HEK293 (cell line): Measurements from ENCODE around the gene ATP13A2.

ENCODE experiments used
- CTCF ChIA-PET: fragments of 350-600 bp; formaldehyde crosslinking; extraction: SDS; loops from one replicate; lab custom pipeline; 2021; ENCODE audit warnings: antibody characterized with exemption; lab: Yijun Ruan, JAX
- POLR2A ChIA-PET: fragments of 300-600 bp; formaldehyde crosslinking; extraction: SDS; loops from one replicate; lab custom pipeline; 2020; ENCODE audit warnings: antibody characterized with exemption, inconsistent platforms; lab: Yijun Ruan, JAX
- H3K27ac ChIP-seq: fragments of 200-500 bp; sonication (Bioruptor generic); 2 replicates; pipeline ENCODE4 v1.5.1; 2014; ENCODE audit warnings: low read depth, low read length, control low read depth, inconsistent platforms; ENCODE audit errors: extremely low read depth
- H3K36me3 ChIP-seq, 2 experiments: fragments of 200-500 bp in 1 of 2; sonication (Bioruptor generic) in 1 of 2; 1 replicate in 1 of 2; 2 replicates in 1 of 2; pipeline ENCODE4 v1.5.1; 2014 to 2017; ENCODE audit warnings: inconsistent platforms in 2 of 2, low read length in 2 of 2; ENCODE audit not compliant: control insufficient read depth in 2 of 2, insufficient read depth in 1 of 2
- H3K4me1 ChIP-seq: fragments of 200-500 bp; sonication (Bioruptor generic); 2 replicates; pipeline ENCODE4 v1.5.1; 2014; ENCODE audit warnings: mild to moderate bottlenecking, low read length, inconsistent platforms; ENCODE audit not compliant: control insufficient read depth, insufficient read depth
- H3K4me3 ChIP-seq: 2 replicates; pipeline ENCODE4 v1.5.1; 2011; ENCODE audit warnings: low read depth, mild to moderate bottlenecking, control low read depth, low read length, moderate library complexity
- H3K9me3 ChIP-seq: fragments of 200-500 bp; sonication (Bioruptor generic); 2 replicates; pipeline ENCODE4 v1.5.1; 2014; ENCODE audit warnings: low read depth, low read length, inconsistent platforms; ENCODE audit not compliant: control insufficient read depth, insufficient read depth
- SP2 ChIP-seq: fragments of 450-650 bp; formaldehyde crosslinking; IDR thresholded peaks from 2 replicates; pipeline ENCODE4 v1.5.1; 2016; ENCODE audit warnings: missing biosample characterization, missing genetic modification characterization
- ZBTB8A ChIP-seq: fragments of 450-650 bp; formaldehyde crosslinking; IDR thresholded peaks from 2 replicates; pipeline ENCODE4 v1.5.1; 2016; ENCODE audit warnings: missing biosample characterization, missing genetic modification characterization
- ZNF223 ChIP-seq: fragments of 450-650 bp; formaldehyde crosslinking; IDR thresholded peaks from 2 replicates; pipeline ENCODE4 v1.5.1; 2016; ENCODE audit warnings: missing biosample characterization, missing genetic modification characterization
- ZNF266 ChIP-seq: fragments of 450-650 bp; formaldehyde crosslinking; IDR thresholded peaks from 2 replicates; pipeline ENCODE4 v1.5.1; 2016; ENCODE audit warnings: missing biosample characterization, missing genetic modification characterization, low read depth
- ZNF302 ChIP-seq: fragments of 450-650 bp; formaldehyde crosslinking; IDR thresholded peaks from 2 replicates; pipeline ENCODE4 v1.5.1; 2016; ENCODE audit warnings: missing biosample characterization, missing genetic modification characterization, low read depth
- ZNF596 ChIP-seq: fragments of 450-650 bp; IDR thresholded peaks from 2 replicates; pipeline ENCODE4 v1.5.0; 2018; ENCODE audit warnings: missing biosample characterization, mild to moderate bottlenecking, missing genetic modification characterization, moderate library complexity
- ZNF624 ChIP-seq: fragments of 450-650 bp; formaldehyde crosslinking; IDR thresholded peaks from 2 replicates; pipeline ENCODE4 v1.5.1; 2017; ENCODE audit warnings: missing biosample characterization, missing genetic modification characterization
- ZNF677 ChIP-seq: fragments of 450-650 bp; IDR thresholded peaks from 2 replicates; pipeline ENCODE4 v1.5.0; 2018; ENCODE audit warnings: missing biosample characterization, mild to moderate bottlenecking, missing genetic modification characterization, moderate library complexity
- ZNF776 ChIP-seq: fragments of 450-650 bp; formaldehyde crosslinking; IDR thresholded peaks from 2 replicates; pipeline ENCODE4 v1.5.0; 2017; ENCODE audit warnings: missing biosample characterization, missing genetic modification characterization, borderline replicate concordance
- ZNF777 ChIP-seq: fragments of 450-650 bp; formaldehyde crosslinking; IDR thresholded peaks from 2 replicates; pipeline ENCODE4 v1.5.1; 2017; ENCODE audit warnings: missing biosample characterization, missing genetic modification characterization, borderline replicate concordance
- TF ChIP-seq, protein P1 (sequence below): fragments of 450-650 bp; formaldehyde crosslinking; IDR thresholded peaks from 2 replicates; pipeline ENCODE4 v1.5.1; 2017; ENCODE audit warnings: missing biosample characterization, mild to moderate bottlenecking, missing genetic modification characterization, moderate library complexity
- TF ChIP-seq, protein P2 (sequence below): fragments of 450-650 bp; formaldehyde crosslinking; IDR thresholded peaks from 2 replicates; pipeline ENCODE4 v1.5.1; 2016; ENCODE audit warnings: missing biosample characterization, missing genetic modification characterization
- TF ChIP-seq, protein P3 (sequence below): fragments of 450-650 bp; formaldehyde crosslinking; IDR thresholded peaks from 2 replicates; pipeline ENCODE4 v1.5.1; 2016; ENCODE audit warnings: missing biosample characterization, missing genetic modification characterization, low read depth
- TF ChIP-seq, protein P4 (sequence below): fragments of 450-650 bp; formaldehyde crosslinking; IDR thresholded peaks from 2 replicates; pipeline ENCODE4; 2016; ENCODE audit warnings: missing biosample characterization, missing genetic modification characterization

Gene ATP13A2

DNA sequence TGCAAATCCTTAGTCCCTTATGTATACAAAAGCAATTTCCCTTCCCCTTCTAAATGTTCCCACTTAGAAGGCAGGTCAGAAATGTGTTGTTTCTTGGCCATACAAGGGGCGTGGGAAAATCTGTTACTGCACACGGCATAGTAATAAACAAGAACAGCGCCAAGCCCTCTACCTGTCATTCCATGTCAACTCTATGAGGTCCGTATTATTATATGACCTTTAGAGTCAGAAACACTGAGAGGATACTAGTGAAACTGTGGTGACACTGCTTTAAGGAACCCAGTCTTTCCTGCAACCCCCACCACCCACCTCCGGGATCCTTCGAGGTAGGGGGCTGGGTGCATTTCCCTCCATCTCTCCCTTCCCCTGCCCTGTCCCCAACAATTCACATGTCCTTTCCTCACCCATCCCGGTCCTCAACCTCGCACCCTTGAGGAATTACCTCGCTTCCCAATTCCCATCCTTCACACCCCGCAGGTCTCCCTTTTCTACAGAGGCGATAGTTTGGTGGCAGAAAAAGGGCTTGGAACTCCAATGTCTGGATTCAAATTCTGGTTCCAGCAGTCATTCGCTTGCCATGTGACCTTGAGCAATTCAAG is 41.5 kb upstream of the ATP13A2 start:
- Histone ChIP-seq H3K36me3 (peaks cover 23 to 33% of the 10 kb centered on the region in 2 experiments; a peak in 2 of 3 replicates), H3K4me3 (peak overlapping the region; percentile 73), H3K9me3 (no peaks in the 10 kb centered on the region), H3K27ac (peak overlapping the region; percentile 64; the same call in 1 of the 2 replicates), H3K4me1 (peaks cover 5% of the 10 kb centered on the region; the same call in 1 of the 2 replicates)
- POLR2A ChIA-PET: interaction anchor here (0.6 kb wide), 1 partner anchor 138 kb away, joined by 4 read pairs; no protein-coding TSS in a partner anchor
- TF ChIP-seq ZBTB8A (tag by site-specific recombination) (no peak), ZNF266 (no peak), ZNF223 (peak; percentile 42; the same call in 1 of the 2 replicates), ZNF624 (tag by site-specific recombination) (no peak), ZNF677 (tag by site-specific recombination) (0 out of 2 replicates have a peak, but pooled peaks have one; percentile 2), SP2 (no peak)
- TF ChIP-seq, protein P1, sequence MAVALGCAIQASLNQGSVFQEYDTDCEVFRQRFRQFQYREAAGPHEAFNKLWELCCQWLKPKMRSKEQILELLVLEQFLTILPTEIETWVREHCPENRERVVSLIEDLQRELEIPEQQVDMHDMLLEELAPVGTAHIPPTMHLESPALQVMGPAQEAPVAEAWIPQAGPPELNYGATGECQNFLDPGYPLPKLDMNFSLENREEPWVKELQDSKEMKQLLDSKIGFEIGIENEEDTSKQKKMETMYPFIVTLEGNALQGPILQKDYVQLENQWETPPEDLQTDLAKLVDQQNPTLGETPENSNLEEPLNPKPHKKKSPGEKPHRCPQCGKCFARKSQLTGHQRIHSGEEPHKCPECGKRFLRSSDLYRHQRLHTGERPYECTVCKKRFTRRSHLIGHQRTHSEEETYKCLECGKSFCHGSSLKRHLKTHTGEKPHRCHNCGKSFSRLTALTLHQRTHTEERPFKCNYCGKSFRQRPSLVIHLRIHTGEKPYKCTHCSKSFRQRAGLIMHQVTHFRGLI (tag by site-specific recombination): no peak
- TF ChIP-seq, protein P2, sequence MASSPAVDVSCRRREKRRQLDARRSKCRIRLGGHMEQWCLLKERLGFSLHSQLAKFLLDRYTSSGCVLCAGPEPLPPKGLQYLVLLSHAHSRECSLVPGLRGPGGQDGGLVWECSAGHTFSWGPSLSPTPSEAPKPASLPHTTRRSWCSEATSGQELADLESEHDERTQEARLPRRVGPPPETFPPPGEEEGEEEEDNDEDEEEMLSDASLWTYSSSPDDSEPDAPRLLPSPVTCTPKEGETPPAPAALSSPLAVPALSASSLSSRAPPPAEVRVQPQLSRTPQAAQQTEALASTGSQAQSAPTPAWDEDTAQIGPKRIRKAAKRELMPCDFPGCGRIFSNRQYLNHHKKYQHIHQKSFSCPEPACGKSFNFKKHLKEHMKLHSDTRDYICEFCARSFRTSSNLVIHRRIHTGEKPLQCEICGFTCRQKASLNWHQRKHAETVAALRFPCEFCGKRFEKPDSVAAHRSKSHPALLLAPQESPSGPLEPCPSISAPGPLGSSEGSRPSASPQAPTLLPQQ: no peak
- CTCF ChIA-PET: interaction anchor here (0.6 to 1.2 kb wide), 3 partner anchors 101 to 377 kb away, joined by 3 to 4 read pairs (median 3); no protein-coding TSS in a partner anchor

DNA sequence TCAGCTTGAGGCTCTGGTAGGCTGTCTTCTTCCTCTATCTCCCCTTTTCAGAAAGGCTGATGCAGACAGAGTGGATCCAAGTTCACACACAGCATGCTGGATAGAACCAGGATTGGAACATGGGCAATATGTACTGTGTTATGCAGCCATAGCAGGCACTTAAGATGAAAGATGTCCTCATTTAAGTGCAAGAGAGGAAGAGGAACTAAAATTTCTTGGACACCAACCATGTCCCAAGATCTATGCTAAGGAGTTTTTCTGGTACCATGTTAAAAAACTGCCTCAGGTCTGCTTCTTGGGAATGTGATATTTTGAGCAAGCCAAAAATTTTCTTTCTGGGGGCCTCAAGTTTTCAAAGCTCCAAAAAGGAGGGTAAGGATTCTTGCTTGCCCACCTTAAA is 40.9 kb upstream of the ATP13A2 start:
- H3K4me1 ChIP-seq: peaks cover 5% of the 10 kb centered on the region; the same call in 1 of the 2 replicates
- CTCF ChIA-PET: interaction anchor here (0.6 to 0.7 kb wide), 3 partner anchors 155 to 377 kb away, joined by 3 to 4 read pairs (median 3); no protein-coding TSS in a partner anchor
- H3K4me3 ChIP-seq: peak overlapping the region; percentile 73; the same call in 1 of the 2 replicates
- no peaks in the 10 kb centered on the region for H3K9me3 ChIP-seq
- peaks cover 23 to 33% of the 10 kb centered on the region in 2 experiments; a peak in 2 of 3 replicates for H3K36me3 ChIP-seq
- TF ChIP-seq ZNF596 (tag by site-specific recombination): no peak
- TF ChIP-seq, protein P3, sequence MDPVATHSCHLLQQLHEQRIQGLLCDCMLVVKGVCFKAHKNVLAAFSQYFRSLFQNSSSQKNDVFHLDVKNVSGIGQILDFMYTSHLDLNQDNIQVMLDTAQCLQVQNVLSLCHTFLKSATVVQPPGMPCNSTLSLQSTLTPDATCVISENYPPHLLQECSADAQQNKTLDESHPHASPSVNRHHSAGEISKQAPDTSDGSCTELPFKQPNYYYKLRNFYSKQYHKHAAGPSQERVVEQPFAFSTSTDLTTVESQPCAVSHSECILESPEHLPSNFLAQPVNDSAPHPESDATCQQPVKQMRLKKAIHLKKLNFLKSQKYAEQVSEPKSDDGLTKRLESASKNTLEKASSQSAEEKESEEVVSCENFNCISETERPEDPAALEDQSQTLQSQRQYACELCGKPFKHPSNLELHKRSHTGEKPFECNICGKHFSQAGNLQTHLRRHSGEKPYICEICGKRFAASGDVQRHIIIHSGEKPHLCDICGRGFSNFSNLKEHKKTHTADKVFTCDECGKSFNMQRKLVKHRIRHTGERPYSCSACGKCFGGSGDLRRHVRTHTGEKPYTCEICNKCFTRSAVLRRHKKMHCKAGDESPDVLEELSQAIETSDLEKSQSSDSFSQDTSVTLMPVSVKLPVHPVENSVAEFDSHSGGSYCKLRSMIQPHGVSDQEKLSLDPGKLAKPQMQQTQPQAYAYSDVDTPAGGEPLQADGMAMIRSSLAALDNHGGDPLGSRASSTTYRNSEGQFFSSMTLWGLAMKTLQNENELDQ: no peak
- POLR2A ChIA-PET: no interaction called here
- no peak overlapping the region for H3K27ac ChIP-seq

DNA sequence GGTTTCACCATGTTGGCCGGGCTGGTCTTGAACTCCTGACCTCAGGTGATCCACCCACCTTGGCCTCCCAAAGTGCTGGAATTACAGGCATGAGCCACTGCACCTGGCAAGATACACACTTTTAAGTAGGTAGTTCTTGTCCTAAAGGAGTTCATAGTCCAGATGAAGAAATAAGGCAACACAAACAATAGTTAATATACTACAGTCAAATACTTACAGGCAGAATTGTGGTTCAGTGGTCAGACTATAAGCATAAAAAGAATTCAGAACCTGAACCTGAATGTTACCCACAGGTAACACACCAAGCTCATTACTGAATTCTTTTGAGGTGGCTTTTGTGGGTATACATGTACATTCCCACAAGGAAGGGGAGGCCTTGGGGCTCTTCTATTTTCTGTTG is 40.3 kb upstream of the ATP13A2 start:
- Histone ChIP-seq H3K9me3 (no peaks in the 10 kb centered on the region), H3K4me1 (peaks cover 5% of the 10 kb centered on the region; the same call in 1 of the 2 replicates), H3K36me3 (peaks cover 26 to 33% of the 10 kb centered on the region in 2 experiments; a peak in 2 of 3 replicates), H3K27ac (no peak overlapping the region), H3K4me3 (no peak overlapping the region)
- ChIA-PET POLR2A (interaction anchor here (0.7 kb wide), 1 partner anchor 99 kb away, joined by 3 read pairs; no protein-coding TSS in a partner anchor), CTCF (interaction anchor here (0.7 kb wide), 1 partner anchor 284 kb away, joined by 3 read pairs; no protein-coding TSS in a partner anchor)
- TF ChIP-seq ZNF777: no peak
- TF ChIP-seq ZNF776 (tag by site-specific recombination): no peak
- no peak for TF ChIP-seq ZNF302 (tag by site-specific recombination)
- TF ChIP-seq, protein P4, sequence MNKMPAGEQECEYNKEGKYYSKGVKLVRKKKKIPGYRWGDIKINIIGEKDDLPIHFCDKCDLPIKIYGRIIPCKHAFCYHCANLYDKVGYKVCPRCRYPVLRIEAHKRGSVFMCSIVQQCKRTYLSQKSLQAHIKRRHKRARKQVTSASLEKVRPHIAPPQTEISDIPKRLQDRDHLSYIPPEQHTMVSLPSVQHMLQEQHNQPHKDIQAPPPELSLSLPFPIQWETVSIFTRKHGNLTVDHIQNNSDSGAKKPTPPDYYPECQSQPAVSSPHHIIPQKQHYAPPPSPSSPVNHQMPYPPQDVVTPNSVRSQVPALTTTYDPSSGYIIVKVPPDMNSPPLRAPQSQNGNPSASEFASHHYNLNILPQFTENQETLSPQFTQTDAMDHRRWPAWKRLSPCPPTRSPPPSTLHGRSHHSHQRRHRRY: no peak
